Loucy (cell line): ENCODE results near the gene SLX4.

Source experiments
- EZH2phosphoT487 ChIP-seq: fragments of 200-600 bp; IDR thresholded peaks from 2 replicates; pipeline ENCODE4 v1.6.1; 2018; ENCODE audit warnings: antibody characterized with exemption, mild to moderate bottlenecking, moderate library complexity, borderline replicate concordance
- TF ChIP-seq, protein P1 (sequence below): fragments of 200-600 bp; sonication (generic); conservative IDR thresholded peaks from 2 replicates; pipeline ENCODE4 v1.5.1; 2014; ENCODE audit warnings: mild to moderate bottlenecking, antibody characterized with exemption, low read length

- TF ChIP-seq, protein P1, sequence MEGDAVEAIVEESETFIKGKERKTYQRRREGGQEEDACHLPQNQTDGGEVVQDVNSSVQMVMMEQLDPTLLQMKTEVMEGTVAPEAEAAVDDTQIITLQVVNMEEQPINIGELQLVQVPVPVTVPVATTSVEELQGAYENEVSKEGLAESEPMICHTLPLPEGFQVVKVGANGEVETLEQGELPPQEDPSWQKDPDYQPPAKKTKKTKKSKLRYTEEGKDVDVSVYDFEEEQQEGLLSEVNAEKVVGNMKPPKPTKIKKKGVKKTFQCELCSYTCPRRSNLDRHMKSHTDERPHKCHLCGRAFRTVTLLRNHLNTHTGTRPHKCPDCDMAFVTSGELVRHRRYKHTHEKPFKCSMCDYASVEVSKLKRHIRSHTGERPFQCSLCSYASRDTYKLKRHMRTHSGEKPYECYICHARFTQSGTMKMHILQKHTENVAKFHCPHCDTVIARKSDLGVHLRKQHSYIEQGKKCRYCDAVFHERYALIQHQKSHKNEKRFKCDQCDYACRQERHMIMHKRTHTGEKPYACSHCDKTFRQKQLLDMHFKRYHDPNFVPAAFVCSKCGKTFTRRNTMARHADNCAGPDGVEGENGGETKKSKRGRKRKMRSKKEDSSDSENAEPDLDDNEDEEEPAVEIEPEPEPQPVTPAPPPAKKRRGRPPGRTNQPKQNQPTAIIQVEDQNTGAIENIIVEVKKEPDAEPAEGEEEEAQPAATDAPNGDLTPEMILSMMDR = no peak
- no peak for TF ChIP-seq EZH2phosphoT487
These were observed 18.8 kb downstream of the SLX4 start for GRCh38 chr16:3592559-3592958.
